Measurements from ENCODE around the gene GALNT18.
"Not testable (repeated sequence)": the region's sequence is repeated elsewhere in the genome, so short reads cannot be mapped to it uniquely, and the experiment has no call there.

Gene GALNT18

GRCh38 chr11:11449327-11449726 lies 172.5 kb downstream of the GALNT18 start:
- DNase-seq, result no peak

DNA sequence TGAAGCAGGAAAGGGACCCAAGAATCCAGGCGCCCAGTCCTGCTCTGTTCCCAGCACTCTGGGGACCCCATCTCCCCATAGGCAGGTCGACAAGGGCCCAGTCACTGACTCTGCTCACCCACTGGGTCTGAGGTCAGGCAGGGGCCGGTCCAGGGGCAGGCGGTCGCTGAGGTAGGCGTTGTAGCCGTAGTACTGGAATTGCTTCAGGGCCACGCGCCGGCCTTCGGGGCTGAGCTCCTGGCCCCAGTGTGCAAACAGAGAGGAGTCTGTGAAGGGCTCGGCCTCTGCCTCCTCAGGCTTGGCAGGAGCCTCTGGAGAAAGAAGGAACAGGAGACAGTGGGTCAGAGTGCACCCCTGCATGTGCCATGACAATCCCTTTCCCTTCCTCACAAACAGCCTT lies 173.2 kb downstream of the GALNT18 start:
- DNase-seq, result no peak

GRCh38 chr11:11447601-11448000 lies 174.2 kb downstream of the GALNT18 start:
- not testable (repeated sequence) for DNase-seq

GRCh38 chr11:11446967-11447366 lies 174.8 kb downstream of the GALNT18 start:
- DNase-seq, result no peak

- DNase-seq, result no peak
Measured at GRCh38 chr11:11446564-11446963, 175.2 kb downstream of the GALNT18 start.

- no peak for DNase-seq
Measured at GRCh38 chr11:11445441-11446185, 176.2 kb downstream of the GALNT18 start.

- no peak for DNase-seq
Measured at GRCh38 chr11:11444804-11445131, 177.0 kb downstream of the GALNT18 start.

GRCh38 chr11:11444027-11444803 lies 177.6 kb downstream of the GALNT18 start:
- no peak for DNase-seq

DNA sequence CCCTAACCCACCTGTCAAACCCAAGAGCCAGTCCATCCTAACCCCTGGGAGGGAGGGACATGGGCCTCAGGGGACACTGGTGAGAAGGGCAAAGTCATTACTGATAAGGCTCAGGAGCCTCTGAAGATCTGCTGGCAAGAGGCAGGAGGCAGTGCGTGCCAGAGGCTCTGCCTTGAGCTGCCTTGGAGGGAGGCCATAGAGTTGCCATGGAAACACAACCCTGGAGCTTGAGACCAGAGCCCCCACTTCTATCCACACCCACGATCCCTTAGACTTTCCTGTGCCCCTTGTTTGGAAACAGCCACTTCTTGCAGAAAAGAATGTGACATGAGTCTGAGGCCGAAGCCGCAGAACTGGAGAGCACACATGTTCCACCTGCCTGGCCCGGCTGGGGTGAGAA lies 179.0 kb downstream of the GALNT18 start:
- DNase-seq, result no peak

- DNase-seq, result no peak
Measured at GRCh38 chr11:11441516-11441915, 180.3 kb downstream of the GALNT18 start.

DNA sequence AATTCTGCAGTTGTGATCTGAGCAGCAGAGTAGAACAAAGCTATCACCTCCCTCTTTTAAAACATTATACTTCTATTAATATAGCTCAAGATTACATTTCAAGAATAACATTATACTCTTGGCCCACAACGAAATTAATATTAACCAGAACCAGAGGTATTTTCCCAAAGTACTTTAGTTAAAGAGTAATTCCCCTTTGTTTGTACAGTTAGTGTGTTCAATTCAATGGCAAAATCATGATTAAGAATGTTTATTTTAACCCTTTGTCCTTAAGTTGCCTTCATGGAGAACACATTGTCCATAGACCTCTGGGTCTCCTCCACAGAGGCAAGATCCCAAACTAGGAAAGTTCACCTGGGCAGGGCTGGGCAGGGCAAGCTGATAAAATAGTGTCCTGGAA lies 180.7 kb downstream of the GALNT18 start:
- DNase-seq, result no peak

DNA sequence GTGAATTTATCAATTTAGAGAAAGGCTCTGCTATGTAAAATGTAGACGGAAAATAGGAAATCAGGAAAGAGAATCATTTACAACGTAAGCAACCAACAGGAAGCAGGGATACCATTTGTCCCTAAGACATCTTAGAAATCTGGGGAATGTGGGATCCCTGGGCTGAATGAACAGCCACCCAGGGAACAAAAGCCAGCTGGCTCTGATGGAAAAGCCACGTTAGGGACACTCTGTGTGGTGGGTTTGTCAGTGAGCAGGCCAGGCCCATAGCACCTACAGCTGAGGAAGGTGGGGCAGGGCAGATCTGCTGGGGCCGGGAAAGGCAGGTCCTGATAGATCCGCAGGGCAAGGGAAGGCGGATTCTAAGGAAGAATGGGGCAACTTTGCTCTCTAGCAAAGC lies 181.7 kb downstream of the GALNT18 start:
- no peak for DNase-seq

- DNase-seq, result no peak
Measured at GRCh38 chr11:11439591-11439990, 182.2 kb downstream of the GALNT18 start.

DNA sequence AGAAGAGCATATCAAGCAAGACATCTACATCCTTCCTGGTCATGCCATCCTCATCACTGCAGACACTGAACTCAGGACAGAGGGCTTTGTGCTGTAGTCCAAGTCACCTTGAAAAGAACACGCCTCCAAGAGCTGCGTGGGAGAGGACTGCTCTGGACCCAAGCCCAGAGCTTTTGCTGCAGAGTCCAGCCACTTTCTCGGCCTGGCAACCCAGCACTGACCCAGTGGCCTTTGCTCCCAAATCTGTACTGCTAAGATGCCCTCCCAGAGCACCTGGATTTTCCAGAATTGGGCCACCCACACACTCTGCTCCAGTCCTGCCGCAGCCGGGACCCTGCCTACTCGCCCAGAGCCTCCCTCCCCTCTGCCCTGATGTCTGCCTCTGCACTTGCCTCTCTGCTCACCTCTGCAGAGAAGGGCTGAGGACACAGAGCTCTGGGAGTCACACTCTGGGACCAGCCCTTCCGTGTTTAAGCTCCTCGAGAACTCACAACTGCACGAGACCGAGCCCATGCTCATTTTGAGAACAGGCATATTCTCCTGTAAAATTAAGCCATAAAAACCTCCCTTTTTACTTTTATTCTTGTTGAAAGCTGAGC lies 185.0 kb downstream of the GALNT18 start:
- DNase-seq, result no peak

- no peak for DNase-seq
Measured at GRCh38 chr11:11435635-11436034, 186.2 kb downstream of the GALNT18 start.

GRCh38 chr11:11433960-11434359 lies 187.8 kb downstream of the GALNT18 start:
- DNase-seq, result no peak

- DNase-seq, result no peak
Measured at GRCh38 chr11:11432621-11433319, 189.0 kb downstream of the GALNT18 start.

DNA sequence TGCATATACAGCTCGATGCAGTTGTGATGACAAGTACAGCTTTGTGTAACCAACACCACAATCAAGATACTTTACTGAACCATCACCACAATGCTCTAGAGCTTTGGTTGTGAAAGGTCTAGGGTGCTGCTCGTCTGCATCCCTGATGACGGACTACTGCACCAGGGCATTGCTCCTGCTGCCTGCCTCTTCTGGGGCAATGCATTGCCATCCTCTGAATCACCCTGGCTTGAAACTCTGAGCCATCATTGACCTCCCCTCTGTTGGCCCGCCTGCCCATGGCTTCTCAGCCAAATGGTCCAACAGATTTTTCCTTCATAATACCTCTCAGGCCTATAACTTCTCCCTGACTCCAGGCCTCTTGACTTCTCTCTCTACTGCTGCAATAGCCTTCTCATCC lies 191.4 kb downstream of the GALNT18 start:
- DNase-seq, result no peak

DNA sequence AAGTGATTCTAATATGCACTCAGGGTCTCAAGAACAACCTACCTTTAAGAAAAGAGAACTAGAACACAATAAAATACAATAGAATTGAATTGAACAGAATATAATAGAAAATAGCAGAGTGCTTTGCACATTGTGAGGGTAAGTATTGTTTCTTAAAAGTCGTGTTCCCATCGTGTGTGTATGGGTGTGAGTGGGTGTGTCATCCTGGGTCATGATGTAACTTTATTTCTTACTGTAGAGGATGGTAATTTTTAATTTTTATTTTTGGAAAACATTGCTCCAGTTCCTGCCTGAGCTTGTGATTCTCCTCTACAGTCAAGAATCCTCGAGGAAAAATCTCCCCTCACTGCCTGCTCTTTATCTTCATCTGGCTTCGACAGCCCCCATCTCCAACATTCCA lies 193.1 kb downstream of the GALNT18 start:
- no peak for DNase-seq

DNA sequence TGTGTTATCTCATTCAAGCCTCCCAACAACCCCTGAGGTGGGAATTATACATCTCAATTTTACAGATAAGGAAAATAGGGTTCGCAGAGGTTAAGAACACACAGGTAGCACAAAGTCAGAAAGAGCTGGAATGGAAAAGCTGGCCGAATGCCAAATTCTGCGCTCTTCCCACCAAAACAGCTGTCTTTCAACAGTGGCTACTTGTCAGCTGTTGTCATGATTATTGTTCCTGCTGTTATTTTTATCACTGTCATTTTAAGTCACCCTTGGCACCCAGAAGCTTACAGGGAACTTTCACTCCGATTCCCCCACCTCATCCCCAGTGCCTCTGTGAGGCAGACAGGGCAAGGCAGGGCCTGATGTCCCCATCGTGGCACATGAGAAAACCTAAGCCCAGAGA lies 194.3 kb downstream of the GALNT18 start:
- no peak for DNase-seq

GRCh38 chr11:11427140-11427539 lies 194.7 kb downstream of the GALNT18 start:
- no peak for DNase-seq

GRCh38 chr11:11426226-11426952 lies 195.4 kb downstream of the GALNT18 start:
- no peak for DNase-seq

- no peak for DNase-seq
Measured at GRCh38 chr11:11425806-11426205, 196.0 kb downstream of the GALNT18 start.
